IMR-90 (cell line): ENCODE measurements around the gene VAC14. TPM values are rescaled to one million over a fixed set of nuclear protein-coding genes. Genes with fewer than 3 reads are reported as not detected.

Experiments used
- ATAC-seq: fragments of 200-7000 bp; cut with Tn5 transposase; 2 replicates; pipeline ENCODE4 v1.9.1; 2020; ENCODE audit warnings: low read depth, mild to moderate bottlenecking, moderate library complexity
- BruUV-seq: library from RNA; stranded (reverse); fragments of 400-500 nt; replicated peaks from 2 replicates; lab custom pipeline; 2021; lab: Mats Ljungman, UMichigan
- CTCF ChIA-PET: fragments of 300-600 bp; formaldehyde crosslinking; extraction: SDS; loops from one replicate; lab custom pipeline; 2021; ENCODE audit warnings: antibody characterized with exemption; lab: Yijun Ruan, JAX
- POLR2A ChIA-PET: fragments of 300-600 bp; sonication (Branson Sonifier 250); formaldehyde crosslinking; loops from one replicate; lab custom pipeline; 2022; ENCODE audit warnings: antibody characterized with exemption; ENCODE audit not compliant: unreplicated experiment; lab: Charles Lee
- DNase-seq: peaks from one replicate; pipeline ENCODE4 v3.0.0; 2013
- H2AFZ ChIP-seq: replicated peaks from 2 replicates; pipeline ENCODE3; 2013; ENCODE audit warnings: low read length, mild to moderate bottlenecking; ENCODE audit not compliant: poor library complexity
- H2AK5ac ChIP-seq: 2 replicates; pipeline ENCODE4 v1.6.1; 2013; ENCODE audit warnings: low read depth, low read length, inconsistent platforms
- H2AK9ac ChIP-seq: replicated peaks from 2 replicates; pipeline ENCODE3; 2013; ENCODE audit warnings: mild to moderate bottlenecking, low read depth, low read length, moderate library complexity; ENCODE audit not compliant: poor library complexity
- H2BK120ac ChIP-seq: 2 replicates; pipeline ENCODE4 v1.6.1; 2013; ENCODE audit warnings: low read depth, low read length, inconsistent platforms
- H2BK15ac ChIP-seq: 3 replicates; pipeline ENCODE4 v1.6.1; 2013; ENCODE audit warnings: low read depth, low read length, inconsistent platforms
- H2BK20ac ChIP-seq: 2 replicates; pipeline ENCODE4 v1.6.1; 2013; ENCODE audit warnings: low read depth, mild to moderate bottlenecking, inconsistent platforms, low read length, moderate library complexity
- H2BK5ac ChIP-seq: 2 replicates; pipeline ENCODE4 v1.6.1; 2013; ENCODE audit warnings: mild to moderate bottlenecking, low read depth, low read length, inconsistent platforms; ENCODE audit not compliant: poor library complexity, severe bottlenecking
- H3K14ac ChIP-seq: replicated peaks from 2 replicates; pipeline ENCODE4 v1.6.1; 2013; ENCODE audit warnings: low read depth, low read length, inconsistent platforms
- H3K18ac ChIP-seq: 2 replicates; pipeline ENCODE4 v1.6.1; 2013; ENCODE audit warnings: low read depth, low read length, control low read depth
- H3K23ac ChIP-seq: 2 replicates; pipeline ENCODE4 v1.6.1; 2013; ENCODE audit warnings: low read depth, low read length, inconsistent platforms
- H3K27ac ChIP-seq: 2 replicates; pipeline ENCODE4 v1.5.1; 2013; ENCODE audit warnings: mild to moderate bottlenecking, control low read depth, low read length; ENCODE audit not compliant: insufficient read depth
- H3K27me3 ChIP-seq: 2 replicates; pipeline ENCODE4 v1.6.1; 2013; ENCODE audit warnings: low read length; ENCODE audit not compliant: control insufficient read depth, insufficient read depth
- H3K36me3 ChIP-seq: 2 replicates; pipeline ENCODE4 v1.6.1; 2013; ENCODE audit warnings: low read length, mixed read lengths; ENCODE audit not compliant: control insufficient read depth, insufficient read depth
- H3K4ac ChIP-seq: 2 replicates; pipeline ENCODE4 v1.6.1; 2013; ENCODE audit warnings: low read depth, low read length, inconsistent platforms
- H3K4me1 ChIP-seq: 2 replicates; pipeline ENCODE4 v1.6.1; 2013; ENCODE audit warnings: low read length, mixed read lengths; ENCODE audit not compliant: control insufficient read depth, insufficient read depth
- H3K4me2 ChIP-seq: 2 replicates; pipeline ENCODE4 v1.6.1; 2013; ENCODE audit warnings: low read depth, mild to moderate bottlenecking, control low read depth, low read length, moderate library complexity
- H3K4me3 ChIP-seq: 2 replicates; pipeline ENCODE4 v1.5.1; 2013; ENCODE audit warnings: low read depth, mild to moderate bottlenecking, control low read depth, low read length, moderate library complexity; ENCODE audit not compliant: insufficient read depth
- H3K56ac ChIP-seq: 2 replicates; pipeline ENCODE4 v1.6.1; 2013; ENCODE audit warnings: low read length, inconsistent platforms; ENCODE audit not compliant: insufficient read depth; ENCODE audit errors: extremely low read depth
- H3K79me1 ChIP-seq, 2 experiments: 2 replicates each; pipeline ENCODE4 v1.6.1; 2013; ENCODE audit warnings: low read length in 2 of 2, inconsistent platforms in 1 of 2, low read depth in 1 of 2
- H3K9ac ChIP-seq: 2 replicates; pipeline ENCODE4 v1.6.1; 2013; ENCODE audit warnings: low read depth, low read length, control low read depth
- H3K9me1 ChIP-seq: 2 replicates; pipeline ENCODE4 v1.6.1; 2013; ENCODE audit warnings: low read length, inconsistent platforms; ENCODE audit not compliant: insufficient read depth
- H3K9me3 ChIP-seq: 2 replicates; pipeline ENCODE4 v1.6.1; 2013; ENCODE audit warnings: low read length; ENCODE audit not compliant: control insufficient read depth, insufficient read depth
- H4K20me1 ChIP-seq: 2 replicates; pipeline ENCODE4 v1.6.1; 2013; ENCODE audit warnings: low read length, inconsistent platforms; ENCODE audit not compliant: insufficient read depth
- H4K5ac ChIP-seq: 2 replicates; pipeline ENCODE4 v1.6.1; 2013; ENCODE audit warnings: mild to moderate bottlenecking, low read depth, low read length, control low read depth
- H4K8ac ChIP-seq, 2 experiments: 2 replicates each; pipeline ENCODE4 v1.6.1; 2013; ENCODE audit warnings: low read depth in 2 of 2, low read length in 2 of 2, control low read depth in 1 of 2, inconsistent platforms in 1 of 2
- H4K91ac ChIP-seq: 2 replicates; pipeline ENCODE4 v1.6.1; 2013; ENCODE audit warnings: low read depth, low read length, inconsistent platforms; ENCODE audit not compliant: insufficient read depth
- RCOR1 ChIP-seq: IDR thresholded peaks from 2 replicates; pipeline ENCODE4 v1.6.1; 2012; ENCODE audit warnings: mild to moderate bottlenecking, low read length, improper control_type of control experiment; ENCODE audit not compliant: insufficient replicate concordance
- WGBS, 2 experiments: methylation state at CpG; one replicate each; pipeline versions ENCODE4 v1.1.5 to v1.1.7; 2013; ENCODE audit warnings: missing lambda C conversion rate in 2 of 2; ENCODE audit not compliant: insufficient read length in 1 of 2; ENCODE audit errors: extremely low coverage in 2 of 2; 5-methylcytosine and 5-hydroxymethylcytosine counted together
- dilution Hi-C: fragments of 300-500 bp; cut with HindIII; formaldehyde crosslinking; loops from one replicate; pipeline ENCODE4 v1.14.3; 2018; ENCODE audit warnings: low sequenced_read_pairs; ENCODE audit not compliant: unreplicated experiment
- in situ Hi-C: fragments of 300-500 bp; cut with MboI; formaldehyde crosslinking; loops from 3 replicates; pipeline ENCODE4 v1.14.3; 2019; ENCODE audit warnings: low sequenced_read_pairs, inconsistent platforms, mixed read lengths
- intact Hi-C: fragments of 100-400 bp; cut with micrococcal nuclease; formaldehyde crosslinking; loops from 2 replicates; pipeline ENCODE4 v1.10.0; 2022
- polyA plus RNA-seq, 3 experiments: library from polyadenylated mRNA; depleted of rRNA; stranded (reverse); fragments of >200 nt; gene quantifications; 2 replicates each; pipeline ENCODE4 v1.2.3, GENCODE V29; 2012; ENCODE audit warnings: low replicate concordance in 1 of 3
- total RNA-seq: library from RNA; depleted of rRNA; stranded (reverse); fragments of >200 nt; gene quantifications from 2 replicates; pipeline ENCODE4 v1.2.3, GENCODE V29; 2012

Gene VAC14
- total and polyA plus RNA-seq, 2 of the 4 experiments (the other 2 are of a cell fraction): 21.1 to 40.2 TPM

- POLR2A ChIA-PET: no interaction called here
- no peak overlapping the region for H4K5ac ChIP-seq
- H3K79me1 ChIP-seq: peaks cover 21 to 39% of the 10 kb centered on the region in 2 experiments
- H2BK120ac ChIP-seq: no peak overlapping the region
- no peak for TF ChIP-seq RCOR1
- H3K36me3 ChIP-seq: no peaks in the 10 kb centered on the region
- no peak overlapping the region for H2BK15ac ChIP-seq
- dilution Hi-C loops (no loop called here), in situ Hi-C loops (no loop called here), intact Hi-C loops (loop anchor here (5.0 kb wide), 1 partner anchor 556 kb away; the partner anchor contains the start of gene CALB2)
- peaks cover 10% of the 10 kb centered on the region for H3K9me1 ChIP-seq
- no peak overlapping the region for H2AK9ac ChIP-seq
- 0 out of 4 replicates have a peak overlapping the region, but pooled peaks of 1 of the 2 experiments have one; percentile 11 for H4K8ac ChIP-seq
- H2BK5ac ChIP-seq: no peak overlapping the region
- H3K27me3 ChIP-seq: no peaks in the 10 kb centered on the region
- no peak overlapping the region for H3K4ac ChIP-seq
- DNase-seq (no peak), ATAC-seq (no peak)
- no peaks in the 10 kb centered on the region for H4K20me1 ChIP-seq
- H3K14ac ChIP-seq: no peak overlapping the region
- no peak overlapping the region for H3K4me2 ChIP-seq
- H2AK5ac ChIP-seq: no peak overlapping the region
- H3K23ac ChIP-seq: no peak overlapping the region
- 89% methylated on average over 1 of the region's 3 CpGs; no CpG with 5 or more reads in 1 of the 2 experiments for WGBS, 2 experiments
- no peak overlapping the region for H3K27ac ChIP-seq
- no peak overlapping the region for H3K56ac ChIP-seq
- H3K4me1 ChIP-seq: peaks cover 11% of the 10 kb centered on the region
- H3K9me3 ChIP-seq: peaks cover 5% of the 10 kb centered on the region; the same call in 1 of the 2 replicates
- BruUV-seq: no TSS peak
- no peak overlapping the region for H4K91ac ChIP-seq
- CTCF ChIA-PET: interaction anchor here (0.5 kb wide), 1 partner anchor 25 kb away, joined by 3 read pairs; no protein-coding TSS in a partner anchor
- no peak overlapping the region for H2AFZ ChIP-seq
- H2BK20ac ChIP-seq: no peak overlapping the region
- no peak overlapping the region for H3K18ac ChIP-seq
- no peak overlapping the region for H3K4me3 ChIP-seq
- H3K9ac ChIP-seq: no peak overlapping the region
These were observed 653 bp upstream of the VAC14 start for GRCh38 chr16:70801611-70802010.
